ENCODE measurements around the gene LNPEP.

The LNPEP gene

DNA sequence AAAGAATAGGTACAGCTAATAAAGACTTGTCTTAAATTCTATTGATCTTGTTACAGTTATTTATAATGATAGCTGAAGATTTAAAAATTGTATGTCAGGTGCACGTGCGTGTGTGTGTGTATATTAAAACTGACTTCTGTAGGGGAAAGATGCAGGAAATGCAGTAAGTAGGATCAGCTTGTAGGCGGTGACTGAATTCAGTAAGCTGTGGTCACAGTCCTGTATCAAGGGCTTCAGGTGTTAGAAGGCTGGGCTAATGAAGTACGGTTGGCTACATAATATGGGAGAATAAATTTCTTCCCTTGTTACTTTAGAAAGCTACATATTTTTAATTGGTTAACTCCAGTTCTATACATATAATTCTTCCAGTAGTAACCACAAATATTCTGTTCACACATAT, 54.2 kb downstream of the LNPEP start:
- H3K4me1 ChIP-seq (ENCODE audit: control insufficient read depth, insufficient read depth, low read length), result peaks cover 3% of the 10 kb centered on the region
- no peaks in the 10 kb centered on the region for H3K27me3 ChIP-seq (ENCODE audit: control insufficient read depth, insufficient read depth, low read length)
- H3K4me3 ChIP-seq (ENCODE audit: low read length), result no peak overlapping the region
- no peaks in the 10 kb centered on the region for H3K9me3 ChIP-seq (replicated peaks; ENCODE audit: low read length)
- H3K4me2 ChIP-seq (ENCODE audit: low read length), result no peak overlapping the region
- H3K36me3 ChIP-seq (ENCODE audit: insufficient read depth, low read length), result peaks cover 17% of the 10 kb centered on the region
- H3K9ac ChIP-seq (ENCODE audit: low read depth, low read length), result no peak overlapping the region

DNA sequence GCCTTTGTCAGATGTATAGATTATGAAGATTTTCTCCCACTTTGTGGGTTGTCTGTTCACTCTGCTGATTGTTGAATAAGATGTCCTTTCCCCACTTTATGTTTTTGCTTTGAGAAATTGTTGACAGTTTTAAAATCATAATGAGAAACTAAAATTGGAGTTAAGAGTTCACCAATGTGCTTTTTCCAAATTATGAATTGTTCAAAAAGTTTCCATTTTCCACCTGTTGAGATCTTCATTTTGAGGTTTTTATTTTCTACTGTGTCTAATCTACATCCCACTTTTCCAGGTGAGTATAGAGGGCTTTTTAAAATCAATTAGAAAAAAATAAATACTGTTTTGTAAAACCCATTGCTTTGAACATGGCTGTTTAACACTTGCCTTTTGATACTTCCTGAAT, 55.8 kb downstream of the LNPEP start:
- Histone ChIP-seq H3K4me1 (ENCODE audit: control insufficient read depth, insufficient read depth, low read length) (peaks cover 11% of the 10 kb centered on the region), H3K27me3 (ENCODE audit: control insufficient read depth, insufficient read depth, low read length) (no peaks in the 10 kb centered on the region), H3K9me3 (replicated peaks; ENCODE audit: low read length) (no peaks in the 10 kb centered on the region), H3K4me2 (ENCODE audit: low read length) (no peak overlapping the region), H3K4me3 (ENCODE audit: low read length) (no peak overlapping the region), H3K36me3 (ENCODE audit: insufficient read depth, low read length) (peaks cover 11% of the 10 kb centered on the region), H3K9ac (ENCODE audit: low read depth, low read length) (no peak overlapping the region)

GRCh38 chr5:96993760-96994159, 57.9 kb downstream of the LNPEP start:
- Histone ChIP-seq H3K9me3 (replicated peaks; ENCODE audit: low read length) (no peaks in the 10 kb centered on the region), H3K4me1 (ENCODE audit: control insufficient read depth, insufficient read depth, low read length) (peaks cover 11% of the 10 kb centered on the region), H3K9ac (ENCODE audit: low read depth, low read length) (no peak overlapping the region), H3K36me3 (ENCODE audit: insufficient read depth, low read length) (peaks cover 18% of the 10 kb centered on the region), H3K4me3 (ENCODE audit: low read length) (no peak overlapping the region), H3K27me3 (ENCODE audit: control insufficient read depth, insufficient read depth, low read length) (no peaks in the 10 kb centered on the region), H3K4me2 (ENCODE audit: low read length) (no peak overlapping the region)

DNA sequence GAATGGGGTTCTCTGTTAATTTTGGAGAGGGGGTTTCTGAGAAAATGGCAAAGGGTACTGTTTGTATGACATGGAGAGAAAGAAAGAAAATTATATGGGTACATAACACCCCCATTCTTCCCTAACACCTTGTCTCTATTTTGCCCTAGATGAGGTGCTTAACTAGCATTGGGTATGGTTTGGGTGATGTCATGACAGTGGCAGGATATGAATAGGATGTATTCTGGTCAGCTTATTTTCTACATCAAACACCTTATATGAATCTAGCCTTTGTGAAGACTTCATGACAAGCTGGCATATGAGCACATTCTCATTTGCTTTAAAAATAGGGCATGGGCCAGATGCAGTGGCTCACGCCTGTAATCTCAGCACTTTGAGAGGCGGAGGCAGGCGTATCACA, 58.6 kb downstream of the LNPEP start:
- H3K27me3 ChIP-seq (ENCODE audit: control insufficient read depth, insufficient read depth, low read length), result no peaks in the 10 kb centered on the region
- no peak overlapping the region for H3K4me3 ChIP-seq (ENCODE audit: low read length)
- no peaks in the 10 kb centered on the region for H3K9me3 ChIP-seq (replicated peaks; ENCODE audit: low read length)
- peaks cover 11% of the 10 kb centered on the region for H3K4me1 ChIP-seq (ENCODE audit: control insufficient read depth, insufficient read depth, low read length)
- peaks cover 20% of the 10 kb centered on the region for H3K36me3 ChIP-seq (ENCODE audit: insufficient read depth, low read length)
- no peak overlapping the region for H3K4me2 ChIP-seq (ENCODE audit: low read length)
- H3K9ac ChIP-seq (ENCODE audit: low read depth, low read length), result no peak overlapping the region

- Histone ChIP-seq H3K9me3 (replicated peaks; ENCODE audit: low read length) (no peaks in the 10 kb centered on the region), H3K4me1 (ENCODE audit: control insufficient read depth, insufficient read depth, low read length) (peaks cover 11% of the 10 kb centered on the region), H3K4me2 (ENCODE audit: low read length) (no peak overlapping the region), H3K4me3 (ENCODE audit: low read length) (no peak overlapping the region), H3K9ac (ENCODE audit: low read depth, low read length) (no peak overlapping the region), H3K36me3 (ENCODE audit: insufficient read depth, low read length) (peaks cover 26% of the 10 kb centered on the region), H3K27me3 (ENCODE audit: control insufficient read depth, insufficient read depth, low read length) (no peaks in the 10 kb centered on the region)
Observed at GRCh38 chr5:96995419-96995818, 59.5 kb downstream of the LNPEP start.

DNA sequence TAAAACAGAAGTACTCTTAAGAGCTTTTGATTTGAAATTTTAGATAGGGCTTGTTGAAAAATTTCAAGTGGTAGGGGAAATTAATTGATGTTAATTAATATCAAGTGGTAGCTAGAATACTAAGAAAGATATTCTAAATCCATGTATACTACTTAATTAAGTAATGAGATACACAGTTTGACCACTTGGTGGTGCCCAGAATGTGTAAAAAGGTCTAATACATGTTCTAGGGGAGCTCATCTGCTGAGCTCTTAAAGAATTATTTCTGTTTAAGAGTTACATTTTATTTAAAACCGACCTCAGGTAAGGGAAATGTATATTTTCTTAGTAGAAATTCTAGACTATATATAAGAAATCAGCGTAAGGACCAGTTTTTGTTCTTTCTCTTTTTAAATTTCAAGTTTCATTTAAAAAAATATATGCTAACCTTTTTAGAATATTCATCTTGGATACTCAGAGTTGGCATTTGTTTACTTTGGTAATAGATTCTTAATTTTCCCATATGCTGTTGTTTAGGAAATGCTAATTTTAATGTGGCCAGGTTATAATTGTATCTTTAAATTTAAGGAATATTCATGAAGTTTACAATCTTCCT, 61.5 kb downstream of the LNPEP start:
- no peak overlapping the region for H3K9ac ChIP-seq (ENCODE audit: low read depth, low read length)
- no peaks in the 10 kb centered on the region for H3K27me3 ChIP-seq (ENCODE audit: control insufficient read depth, insufficient read depth, low read length)
- H3K4me3 ChIP-seq (ENCODE audit: low read length), result no peak overlapping the region
- H3K9me3 ChIP-seq (replicated peaks; ENCODE audit: low read length), result no peaks in the 10 kb centered on the region
- peaks cover 12% of the 10 kb centered on the region for H3K4me1 ChIP-seq (ENCODE audit: control insufficient read depth, insufficient read depth, low read length)
- H3K4me2 ChIP-seq (ENCODE audit: low read length), result no peak overlapping the region
- H3K36me3 ChIP-seq (ENCODE audit: insufficient read depth, low read length), result peaks cover 26% of the 10 kb centered on the region

GRCh38 chr5:96999856-97000255, 64.0 kb downstream of the LNPEP start:
- Histone ChIP-seq H3K4me3 (ENCODE audit: low read length) (no peak overlapping the region), H3K36me3 (ENCODE audit: insufficient read depth, low read length) (peaks cover 19% of the 10 kb centered on the region), H3K4me1 (ENCODE audit: control insufficient read depth, insufficient read depth, low read length) (peaks cover 33% of the 10 kb centered on the region), H3K4me2 (ENCODE audit: low read length) (no peak overlapping the region), H3K9me3 (replicated peaks; ENCODE audit: low read length) (no peaks in the 10 kb centered on the region), H3K9ac (ENCODE audit: low read depth, low read length) (no peak overlapping the region), H3K27me3 (ENCODE audit: control insufficient read depth, insufficient read depth, low read length) (no peaks in the 10 kb centered on the region)

- no peak overlapping the region for H3K9ac ChIP-seq (ENCODE audit: low read depth, low read length)
- no peak overlapping the region for H3K4me2 ChIP-seq (ENCODE audit: low read length)
- H3K36me3 ChIP-seq (ENCODE audit: insufficient read depth, low read length), result peaks cover 19% of the 10 kb centered on the region
Observed at GRCh38 chr5:97000391-97000790, 64.5 kb downstream of the LNPEP start.

GRCh38 chr5:97002983-97003382, 67.1 kb downstream of the LNPEP start:
- H3K4me2 ChIP-seq (ENCODE audit: low read length), result no peak overlapping the region
- no peak overlapping the region for H3K9ac ChIP-seq (ENCODE audit: low read depth, low read length)
- H3K36me3 ChIP-seq (ENCODE audit: insufficient read depth, low read length), result peaks cover 16% of the 10 kb centered on the region
- peaks cover 38% of the 10 kb centered on the region for H3K4me1 ChIP-seq (ENCODE audit: control insufficient read depth, insufficient read depth, low read length)
- H3K9me3 ChIP-seq (replicated peaks; ENCODE audit: low read length), result no peaks in the 10 kb centered on the region
- no peak overlapping the region for H3K4me3 ChIP-seq (ENCODE audit: low read length)
- H3K27me3 ChIP-seq (ENCODE audit: control insufficient read depth, insufficient read depth, low read length), result no peaks in the 10 kb centered on the region

More at GRCh38 chr5:97000391-97000790, 64.5 kb downstream of the LNPEP start:
- Histone ChIP-seq H3K9me3 (replicated peaks; ENCODE audit: low read length) (no peaks in the 10 kb centered on the region), H3K4me3 (ENCODE audit: low read length) (no peak overlapping the region), H3K4me1 (ENCODE audit: control insufficient read depth, insufficient read depth, low read length) (peaks cover 30% of the 10 kb centered on the region), H3K27me3 (ENCODE audit: control insufficient read depth, insufficient read depth, low read length) (no peaks in the 10 kb centered on the region)

- H3K36me3 ChIP-seq (ENCODE audit: insufficient read depth, low read length), result peaks cover 5% of the 10 kb centered on the region
- H3K9ac ChIP-seq (ENCODE audit: low read depth, low read length), result no peak overlapping the region
- H3K4me2 ChIP-seq (ENCODE audit: low read length), result peak overlapping the region; percentile 2
- no peak overlapping the region for H3K4me3 ChIP-seq (ENCODE audit: low read length)
- H3K27me3 ChIP-seq (ENCODE audit: control insufficient read depth, insufficient read depth, low read length), result no peaks in the 10 kb centered on the region
- H3K9me3 ChIP-seq (replicated peaks; ENCODE audit: low read length), result no peaks in the 10 kb centered on the region
- peaks cover 38% of the 10 kb centered on the region for H3K4me1 ChIP-seq (ENCODE audit: control insufficient read depth, insufficient read depth, low read length)
Observed at GRCh38 chr5:97004423-97005060, 68.7 kb downstream of the LNPEP start.

GRCh38 chr5:97006454-97007060, 70.7 kb downstream of the LNPEP start:
- Histone ChIP-seq H3K9me3 (replicated peaks; ENCODE audit: low read length) (no peaks in the 10 kb centered on the region), H3K4me3 (ENCODE audit: low read length) (no peak overlapping the region), H3K36me3 (ENCODE audit: insufficient read depth, low read length) (peaks cover 3% of the 10 kb centered on the region), H3K4me2 (ENCODE audit: low read length) (peak overlapping the region; percentile 26), H3K27me3 (ENCODE audit: control insufficient read depth, insufficient read depth, low read length) (no peaks in the 10 kb centered on the region), H3K9ac (ENCODE audit: low read depth, low read length) (no peak overlapping the region), H3K4me1 (ENCODE audit: control insufficient read depth, insufficient read depth, low read length) (peaks cover 38% of the 10 kb centered on the region)

Data from skeletal muscle satellite cell (primary cell).